Skeletal muscle satellite cell (primary cell): Measurements from ENCODE around the gene AP2B1.

Experiments used
- H3K27me3 ChIP-seq: 2 replicates; pipeline ENCODE4 v1.7.0; 2013; ENCODE audit warnings: low read length; ENCODE audit not compliant: control insufficient read depth, insufficient read depth
- H3K36me3 ChIP-seq: 2 replicates; pipeline ENCODE4 v1.7.0; 2013; ENCODE audit warnings: mild to moderate bottlenecking, control low read depth, low read length; ENCODE audit not compliant: insufficient read depth
- H3K4me1 ChIP-seq: 2 replicates; pipeline ENCODE4 v1.7.0; 2013; ENCODE audit warnings: low read length; ENCODE audit not compliant: control insufficient read depth, insufficient read depth
- H3K4me2 ChIP-seq: 2 replicates; pipeline ENCODE4 v1.7.0; 2013; ENCODE audit warnings: mild to moderate bottlenecking, low read length
- H3K4me3 ChIP-seq: 2 replicates; pipeline ENCODE4 v1.7.0; 2013; ENCODE audit warnings: low read length
- H3K9ac ChIP-seq: 2 replicates; pipeline ENCODE4 v1.7.0; 2013; ENCODE audit warnings: mild to moderate bottlenecking, low read depth, low read length, moderate library complexity
- H3K9me3 ChIP-seq: replicated peaks from 2 replicates; pipeline ENCODE4 v1.7.0; 2013; ENCODE audit warnings: mild to moderate bottlenecking, control low read depth, low read length

The AP2B1 gene

DNA sequence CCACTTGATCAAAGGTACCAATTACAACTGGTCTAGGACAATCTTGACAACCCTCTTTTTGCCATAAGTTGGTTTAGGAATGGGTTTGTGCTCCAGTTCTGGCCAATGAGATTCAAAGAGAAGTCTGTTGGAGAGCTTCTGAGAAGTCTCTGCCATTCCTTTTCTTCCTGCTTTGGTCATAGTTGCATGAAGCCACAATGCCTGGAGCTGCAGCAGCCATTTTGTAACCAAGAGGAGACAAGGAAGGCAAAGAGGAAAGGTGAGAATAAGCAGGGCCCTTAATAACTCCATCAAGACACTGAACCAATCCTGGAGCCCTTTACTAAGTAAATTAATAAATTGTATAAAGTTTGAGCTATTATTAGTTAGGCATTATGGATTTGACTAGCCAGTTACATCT, 170.1 kb downstream of the AP2B1 start:
- H3K4me3 ChIP-seq, result no peak overlapping the region
- H3K27me3 ChIP-seq, result peaks cover 56% of the 10 kb centered on the region
- no peaks in the 10 kb centered on the region for H3K9me3 ChIP-seq
- H3K4me2 ChIP-seq, result no peak overlapping the region
- H3K36me3 ChIP-seq, result no peaks in the 10 kb centered on the region
- no peaks in the 10 kb centered on the region for H3K4me1 ChIP-seq
- H3K9ac ChIP-seq, result no peak overlapping the region

DNA sequence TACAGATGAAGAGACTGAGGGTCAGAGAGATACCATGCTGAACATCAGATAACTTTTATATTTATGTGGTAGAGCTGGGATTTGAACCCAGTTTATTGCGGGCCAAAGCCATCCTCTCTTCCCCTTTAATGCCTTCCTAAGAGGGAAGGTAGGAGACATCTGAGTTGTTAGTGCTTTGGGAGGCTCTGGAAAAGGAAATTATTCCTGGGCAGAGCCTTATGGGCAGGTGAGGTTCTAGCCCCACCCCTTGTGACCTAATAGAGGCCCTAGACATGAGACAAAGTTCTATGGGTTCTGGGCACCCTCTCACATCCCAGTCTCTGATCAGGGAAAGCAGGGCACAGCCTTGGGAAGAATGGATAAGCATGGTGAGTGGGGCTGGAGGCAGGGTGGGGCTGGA, 173.5 kb downstream of the AP2B1 start, which contains the start of gene C17orf50:
TSS of gene C17orf50 (plus strand) at position 301 of the 400 bp plus-strand sequence. CDS start at position 356, 55 bp downstream.
- Histone ChIP-seq H3K9ac (no peak within 1 kb of the TSS), H3K4me3 (no peak within 1 kb of the TSS), H3K36me3 (no peaks in the 10 kb centered on the region), H3K27me3 (peaks cover 40% of the 10 kb centered on the region), H3K9me3 (no peaks in the 10 kb centered on the region), H3K4me2 (no peak within 1 kb of the TSS), H3K4me1 (peaks cover 8% of the 10 kb centered on the region)

DNA sequence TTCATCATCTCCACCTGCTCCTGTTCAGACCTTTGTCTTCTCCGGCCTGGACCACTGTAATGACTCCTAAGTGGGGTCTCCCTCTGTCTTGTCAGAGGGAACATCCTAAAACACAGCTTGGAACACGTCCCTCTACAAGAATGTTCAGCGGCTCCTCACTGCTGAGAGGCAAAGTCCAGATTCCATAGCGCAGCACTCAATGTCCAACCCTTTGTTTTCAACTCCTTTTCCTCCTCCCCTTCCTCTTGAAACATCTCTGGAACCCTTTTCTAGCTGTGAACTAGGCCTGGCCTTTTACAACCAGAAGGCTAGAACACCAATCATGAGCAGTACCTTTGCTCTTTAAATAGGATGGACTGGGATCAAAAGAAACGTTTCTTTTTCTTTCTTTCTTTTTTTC, 174.5 kb downstream of the AP2B1 start:
- no peak overlapping the region for H3K4me3 ChIP-seq
- peaks cover 42% of the 10 kb centered on the region for H3K27me3 ChIP-seq
- peaks cover 8% of the 10 kb centered on the region for H3K4me1 ChIP-seq

DNA sequence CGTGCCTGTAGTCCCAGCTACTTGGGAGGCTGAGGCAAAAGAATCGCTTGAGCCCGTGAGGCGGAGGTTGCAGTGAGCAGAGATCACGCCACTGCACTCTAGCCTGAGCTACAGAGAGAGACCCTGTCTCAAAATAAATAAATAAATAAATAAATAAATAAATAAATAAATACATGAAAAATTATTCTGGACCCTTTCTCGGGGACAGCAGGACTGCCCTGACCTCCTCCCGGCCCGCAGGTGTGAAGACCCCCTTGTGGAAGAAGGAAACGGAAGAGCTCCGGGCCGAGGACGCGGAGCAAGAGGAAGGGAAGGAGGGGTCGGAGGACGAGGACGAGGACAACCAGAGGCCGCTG, 176.6 kb downstream of the AP2B1 start:
- Histone ChIP-seq H3K9ac (peak overlapping the region; percentile 32), H3K36me3 (no peaks in the 10 kb centered on the region), H3K9me3 (no peaks in the 10 kb centered on the region), H3K4me1 (peaks cover 8% of the 10 kb centered on the region), H3K27me3 (peaks cover 47% of the 10 kb centered on the region), H3K4me3 (peak overlapping the region; percentile 70), H3K4me2 (peak overlapping the region; percentile 97)

More for the DNA sequence above, 174.5 kb downstream of the AP2B1 start:
- Histone ChIP-seq H3K9me3 (no peaks in the 10 kb centered on the region), H3K4me2 (no peak overlapping the region), H3K9ac (no peak overlapping the region), H3K36me3 (no peaks in the 10 kb centered on the region)

DNA sequence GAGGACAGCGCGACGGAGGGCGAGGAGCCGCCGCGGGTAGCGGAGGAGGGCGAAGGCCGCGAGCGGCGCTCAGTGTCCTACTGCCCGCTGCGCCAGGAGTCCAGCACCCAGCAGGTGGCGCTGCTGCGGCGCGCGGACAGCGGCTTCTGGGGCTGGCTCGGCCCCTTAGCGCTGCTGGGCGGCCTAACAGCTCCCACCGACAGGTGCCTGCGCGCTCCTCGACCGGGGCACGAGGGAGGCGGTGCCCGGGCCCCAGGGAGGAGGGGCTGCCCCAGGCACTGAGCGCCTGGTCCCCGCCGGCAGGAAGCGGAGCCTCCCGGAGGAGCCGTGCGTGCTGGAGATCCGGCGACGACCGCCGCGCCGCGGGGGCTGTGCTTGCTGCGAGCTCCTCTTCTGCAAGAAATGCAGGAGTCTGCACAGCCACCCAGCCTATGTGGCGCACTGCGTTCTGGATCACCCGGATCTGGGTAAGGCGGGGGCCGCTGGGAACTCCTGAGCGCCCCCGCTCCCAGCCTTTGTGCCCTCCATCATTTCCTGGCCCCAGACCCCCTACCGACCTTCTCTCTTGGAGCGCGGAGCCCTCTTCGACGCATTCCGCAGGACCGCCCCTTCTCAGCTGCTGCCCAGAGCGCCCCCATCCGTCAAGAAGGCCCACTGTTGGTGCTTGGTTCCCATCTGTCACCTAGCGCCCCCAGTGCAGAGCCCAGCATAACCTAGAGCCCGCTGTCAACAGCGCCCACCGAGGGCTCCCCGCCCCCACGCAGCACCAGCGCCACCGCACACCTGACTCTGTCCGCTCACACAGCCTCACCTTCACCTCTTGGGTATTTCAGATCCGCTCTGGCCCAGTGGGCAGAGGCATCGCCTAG, 177.2 kb downstream of the AP2B1 start:
- no peaks in the 10 kb centered on the region for H3K36me3 ChIP-seq
- no peaks in the 10 kb centered on the region for H3K9me3 ChIP-seq
- peaks cover 8% of the 10 kb centered on the region for H3K4me1 ChIP-seq
- H3K9ac ChIP-seq, result peak overlapping the region; percentile 32
- H3K4me3 ChIP-seq, result peak overlapping the region; percentile 70
- H3K27me3 ChIP-seq, result peaks cover 52% of the 10 kb centered on the region
- peak overlapping the region; percentile 97 for H3K4me2 ChIP-seq

DNA sequence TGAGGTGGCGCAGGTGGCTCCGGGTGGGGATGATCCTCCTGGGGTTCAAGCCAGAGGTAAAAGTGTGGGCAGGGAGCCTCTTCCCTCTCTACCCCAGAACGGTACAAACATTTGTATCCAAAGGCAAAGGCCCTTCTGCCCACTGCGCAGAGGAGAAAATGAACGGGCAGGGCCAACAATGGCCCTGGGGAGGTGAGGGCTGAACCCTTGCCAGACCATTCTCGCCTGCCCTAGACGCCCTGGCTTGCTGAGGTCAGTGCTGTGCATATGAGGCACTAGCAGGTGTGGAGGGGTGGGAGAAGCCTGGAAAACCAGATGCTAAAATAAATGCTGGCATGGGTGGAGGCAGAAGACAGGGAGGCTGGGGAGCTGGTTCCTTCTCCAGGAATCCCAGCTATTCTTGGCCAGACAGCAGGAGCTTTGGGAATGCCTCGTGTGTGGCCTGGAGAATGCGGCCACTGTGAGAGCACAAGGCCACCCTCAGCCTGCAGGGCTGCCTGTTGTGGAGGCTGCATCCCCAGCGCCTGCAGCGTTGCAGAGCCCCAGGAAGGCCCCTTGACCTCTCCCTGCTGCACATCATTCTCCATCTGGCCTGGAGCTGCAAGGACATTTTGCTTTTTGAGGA, 178.1 kb downstream of the AP2B1 start:
- H3K27me3 ChIP-seq, result peaks cover 46% of the 10 kb centered on the region
- H3K4me3 ChIP-seq, result no peak overlapping the region
- H3K4me2 ChIP-seq, result no peak overlapping the region
- H3K36me3 ChIP-seq, result no peaks in the 10 kb centered on the region
- H3K9me3 ChIP-seq, result no peaks in the 10 kb centered on the region
- no peak overlapping the region for H3K9ac ChIP-seq
- H3K4me1 ChIP-seq, result peaks cover 8% of the 10 kb centered on the region

DNA sequence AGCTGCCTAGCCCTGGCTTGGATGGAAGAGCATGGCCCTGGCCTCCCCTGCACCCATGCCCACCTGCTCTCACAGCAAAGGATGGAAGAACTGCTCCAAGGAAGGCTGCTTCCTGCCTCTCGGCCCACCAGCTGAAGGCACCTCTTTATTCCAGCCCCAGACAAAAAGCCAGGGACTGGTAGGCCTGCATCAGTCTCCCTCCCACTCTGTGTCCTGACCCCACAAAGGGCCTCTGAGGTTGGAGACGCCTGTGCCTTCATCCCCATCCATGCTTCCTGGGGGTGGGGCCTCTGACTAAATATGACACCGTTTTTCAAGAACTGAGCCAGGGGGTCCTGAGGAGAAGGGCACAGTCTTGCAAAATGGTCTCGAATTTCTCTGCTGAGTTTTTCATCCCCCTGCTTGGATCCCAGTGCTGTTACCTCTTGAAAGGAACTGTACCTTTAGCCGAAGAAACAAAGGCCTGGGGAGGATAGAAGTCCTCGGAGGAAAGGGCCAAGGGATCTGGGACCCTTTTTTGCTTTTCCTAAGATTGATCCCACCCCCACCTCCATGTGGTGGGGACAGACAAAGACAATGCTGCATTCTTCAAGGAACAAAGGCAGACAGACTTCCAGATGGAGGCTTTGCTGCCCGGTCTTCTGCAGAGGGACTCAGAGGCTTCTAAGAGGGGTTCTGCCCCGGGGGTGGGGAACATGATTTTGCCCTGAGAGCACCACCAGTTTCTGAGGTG, 178.8 kb downstream of the AP2B1 start:
- Histone ChIP-seq H3K9me3 (no peaks in the 10 kb centered on the region), H3K9ac (no peak overlapping the region), H3K4me3 (no peak overlapping the region), H3K4me2 (no peak overlapping the region), H3K4me1 (peaks cover 8% of the 10 kb centered on the region), H3K27me3 (peaks cover 40% of the 10 kb centered on the region), H3K36me3 (no peaks in the 10 kb centered on the region)

DNA sequence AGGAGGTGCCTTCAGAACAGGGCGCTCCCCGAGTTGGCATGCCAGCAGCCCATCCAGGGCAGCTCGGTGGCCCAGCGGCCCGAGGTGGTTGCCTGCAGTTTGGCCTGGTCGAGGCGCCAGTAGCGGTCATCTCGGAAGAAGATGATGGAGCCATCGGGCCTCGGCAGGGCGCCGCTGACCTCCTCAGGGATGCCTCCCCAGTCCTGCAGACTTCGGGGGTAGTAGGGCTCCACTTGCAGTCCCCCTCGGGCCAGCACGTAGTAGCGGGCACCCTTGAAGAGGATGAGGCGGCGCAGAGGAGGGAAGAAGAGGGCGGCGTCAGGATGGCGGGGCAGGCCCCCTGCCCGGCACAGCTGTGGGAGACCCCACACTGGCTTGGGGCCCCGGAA, 179.4 kb downstream of the AP2B1 start:
- H3K36me3 ChIP-seq, result no peaks in the 10 kb centered on the region
- no peaks in the 10 kb centered on the region for H3K9me3 ChIP-seq
- no peak overlapping the region for H3K9ac ChIP-seq
- peaks cover 8% of the 10 kb centered on the region for H3K4me1 ChIP-seq
- H3K4me2 ChIP-seq, result no peak overlapping the region
- no peak overlapping the region for H3K4me3 ChIP-seq
- H3K27me3 ChIP-seq, result peaks cover 38% of the 10 kb centered on the region

DNA sequence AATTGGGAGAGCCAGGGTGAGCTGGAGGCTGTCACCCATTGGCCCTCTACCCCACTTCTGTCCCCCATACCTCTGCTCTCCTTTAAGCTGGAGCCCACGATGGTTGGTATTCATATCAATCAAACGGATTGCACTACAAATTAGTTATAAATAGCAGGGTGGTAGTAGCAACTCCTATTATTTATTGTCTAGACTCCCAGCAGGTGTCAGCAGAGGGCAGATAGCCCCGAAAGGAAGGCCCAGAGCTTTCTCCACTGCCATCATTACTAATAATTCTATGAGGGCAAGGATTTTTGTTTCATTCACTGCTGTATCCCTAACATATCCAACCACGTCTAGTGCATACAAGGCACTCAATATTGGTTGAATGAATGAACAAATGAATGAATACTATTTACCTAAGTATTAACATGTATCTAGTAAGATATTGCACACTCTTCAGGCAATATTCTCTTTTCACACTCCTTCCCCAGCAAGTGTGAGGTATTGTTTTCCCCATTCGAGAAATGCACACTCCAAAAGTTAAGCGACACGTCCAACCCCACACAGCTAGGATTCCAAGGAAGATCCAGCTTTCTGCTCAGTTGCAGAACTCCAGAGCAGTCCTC, 179.9 kb downstream of the AP2B1 start:
- Histone ChIP-seq H3K9ac (no peak overlapping the region), H3K4me2 (no peak overlapping the region), H3K9me3 (no peaks in the 10 kb centered on the region), H3K4me3 (no peak overlapping the region), H3K27me3 (peaks cover 39% of the 10 kb centered on the region), H3K36me3 (no peaks in the 10 kb centered on the region), H3K4me1 (peaks cover 8% of the 10 kb centered on the region)

DNA sequence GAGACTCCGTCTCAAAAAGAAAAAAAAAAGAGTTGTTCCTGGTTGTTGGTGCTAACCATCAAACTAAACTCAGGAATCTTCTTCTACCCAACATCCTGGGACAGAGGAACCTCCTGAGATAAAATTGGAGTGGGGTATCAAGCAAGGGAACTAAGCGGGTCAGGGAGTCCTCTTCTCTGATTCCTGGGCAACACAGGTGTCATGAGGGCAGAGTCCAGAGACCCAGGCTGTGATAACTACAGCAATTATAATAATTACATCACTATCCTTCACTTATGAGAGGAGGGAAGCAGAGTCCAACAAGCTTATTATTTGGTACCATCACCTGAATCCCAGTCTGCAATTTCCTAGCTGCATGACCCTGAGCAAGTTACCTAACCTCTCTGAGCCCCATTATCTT, 181.7 kb downstream of the AP2B1 start:
- peaks cover 8% of the 10 kb centered on the region for H3K4me1 ChIP-seq
- no peak overlapping the region for H3K4me2 ChIP-seq

DNA sequence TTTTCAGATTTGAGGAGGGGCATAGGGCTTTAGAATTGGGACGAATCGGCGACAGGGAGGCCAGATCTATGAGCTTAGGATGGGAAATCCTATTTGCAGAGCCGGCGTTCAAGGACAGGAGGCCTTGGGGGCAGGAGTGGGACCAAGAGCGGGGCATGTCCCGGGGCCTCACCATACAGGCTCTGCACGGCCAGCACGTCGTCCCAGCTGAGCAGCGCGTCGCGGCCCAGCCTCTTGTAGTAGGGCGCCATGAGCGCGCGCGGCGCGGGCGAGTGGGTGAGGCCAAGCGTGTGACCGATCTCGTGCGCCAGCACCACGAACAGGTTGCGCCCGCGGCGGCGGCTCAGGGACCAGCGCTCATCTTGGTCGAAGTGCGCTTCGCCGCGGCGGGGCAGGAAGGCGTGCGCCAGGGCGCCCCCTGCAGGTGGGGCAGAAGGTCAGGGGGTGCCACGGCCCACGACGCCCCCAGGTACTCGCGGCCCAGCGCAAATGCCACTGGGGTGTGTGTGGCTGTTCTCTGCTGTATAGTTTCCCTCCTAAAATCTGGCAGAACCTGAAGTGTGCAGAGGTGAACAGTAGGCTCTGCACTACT, 182.9 kb downstream of the AP2B1 start:
- Histone ChIP-seq H3K4me2 (no peak overlapping the region), H3K9ac (no peak overlapping the region), H3K27me3 (peaks cover 54% of the 10 kb centered on the region), H3K36me3 (no peaks in the 10 kb centered on the region), H3K4me3 (no peak overlapping the region), H3K9me3 (no peaks in the 10 kb centered on the region), H3K4me1 (peaks cover 9% of the 10 kb centered on the region)

More for the DNA sequence above, 181.7 kb downstream of the AP2B1 start:
- H3K4me3 ChIP-seq, result no peak overlapping the region
- H3K36me3 ChIP-seq, result no peaks in the 10 kb centered on the region
- H3K27me3 ChIP-seq, result peaks cover 54% of the 10 kb centered on the region
- H3K9me3 ChIP-seq, result no peaks in the 10 kb centered on the region
- H3K9ac ChIP-seq, result no peak overlapping the region
